B cell (primary cell): Measurements from ENCODE around the gene PIK3C3. TPM values are rescaled to one million over a fixed set of nuclear protein-coding genes. Genes with fewer than 3 reads are reported as not detected.

Source experiments
- ATAC-seq: fragments of 200-7000 bp; cut with Tn5 transposase; one replicate; pipeline ENCODE4 v1.10.0; 2021; ENCODE audit warnings: low read depth, mild to moderate bottlenecking, moderate number of reproducible peaks, moderate library complexity
- CTCF ChIA-PET: fragments of 350-600 bp; sonication (Branson Sonifier 250); formaldehyde crosslinking; loops from one replicate; lab custom pipeline; 2021; ENCODE audit warnings: antibody characterized with exemption, inconsistent platforms; lab: Charles Lee
- POLR2A ChIA-PET: fragments of 350-600 bp; sonication (Branson Sonifier 250); formaldehyde crosslinking; loops from one replicate; lab custom pipeline; 2021; ENCODE audit warnings: antibody characterized with exemption; lab: Charles Lee
- DNase-seq: peaks from one replicate; pipeline ENCODE4 v3.0.0; 2013
- H2AFZ ChIP-seq: 2 replicates; pipeline ENCODE4 v1.6.1; 2012; ENCODE audit warnings: mild to moderate bottlenecking, low read depth, low read length; ENCODE audit not compliant: insufficient read depth, poor library complexity, severe bottlenecking
- H3K27ac ChIP-seq, 2 donors: 1 replicate in 1 of 2; 2 replicates in 1 of 2; pipeline ENCODE4 v1.5.1; 2012 to 2013; ENCODE audit warnings: low read length in 2 of 2, mild to moderate bottlenecking in 2 of 2, moderate library complexity in 1 of 2
- H3K27me3 ChIP-seq, 4 experiments: fragments of 200-600 bp in 1 of 4; sonication (generic) in 1 of 4; replicated peaks in 1 of 4; 1 replicate in 2 of 4; 2 replicates in 2 of 4; pipeline versions ENCODE4 v1.6.1 to v1.7.0; 2013 to 2016; ENCODE audit warnings: low read length in 3 of 4, mild to moderate bottlenecking in 2 of 4, mixed read lengths in 1 of 4, moderate library complexity in 1 of 4; ENCODE audit not compliant: insufficient read depth in 4 of 4, control insufficient read depth in 3 of 4; ENCODE audit errors: control extremely low read depth in 1 of 4
- H3K36me3 ChIP-seq, 2 experiments: replicated peaks in 1 of 2; 1 replicate in 1 of 2; 2 replicates in 1 of 2; pipeline versions ENCODE4 v1.6.1 to v1.7.1; 2013; ENCODE audit warnings: low read length in 1 of 2; ENCODE audit not compliant: insufficient read depth in 2 of 2, control insufficient read depth in 1 of 2; ENCODE audit errors: control extremely low read depth in 1 of 2, extremely low read depth in 1 of 2
- H3K4me1 ChIP-seq, 2 donors: fragments of 200-600 bp in 1 of 2; sonication (generic) in 1 of 2; 1 replicate in 1 of 2; 2 replicates in 1 of 2; pipeline versions ENCODE4 v1.5.1 to v1.6.1; 2013 to 2017; ENCODE audit warnings: low read length in 2 of 2; ENCODE audit not compliant: control insufficient read depth in 2 of 2, insufficient read depth in 2 of 2
- H3K4me2 ChIP-seq: replicated peaks from 2 replicates; pipeline ENCODE3; 2012; ENCODE audit warnings: mild to moderate bottlenecking, low read depth, low read length; ENCODE audit not compliant: poor library complexity, severe bottlenecking
- H3K4me3 ChIP-seq, 5 experiments: fragments of 200-600 bp in 1 of 5; sonication (generic) in 1 of 5; 1 replicate in 3 of 5; 2 replicates in 2 of 5; pipeline versions ENCODE4 v1.5.1 to v1.7.0; 2011 to 2016; ENCODE audit warnings: low read length in 4 of 5, mild to moderate bottlenecking in 4 of 5, low read depth in 2 of 5, control low read depth in 1 of 5, moderate library complexity in 1 of 5; ENCODE audit not compliant: insufficient read depth in 1 of 5; ENCODE audit errors: control extremely low read depth in 1 of 5, extremely low read depth in 1 of 5
- H3K79me2 ChIP-seq: fragments of 200-600 bp; sonication (generic); one replicate; pipeline ENCODE4 v1.6.0; 2016; ENCODE audit warnings: low read length; ENCODE audit not compliant: control insufficient read depth, insufficient read depth
- H3K9ac ChIP-seq: fragments of 200-600 bp; sonication (generic); 2 replicates; pipeline ENCODE4 v1.6.1; 2017; ENCODE audit warnings: mild to moderate bottlenecking, low read length, moderate library complexity
- H3K9me3 ChIP-seq, 3 donors: one replicate each; pipeline versions ENCODE4 v1.6.1 to v1.7.1; 2013; ENCODE audit warnings: low read length in 2 of 3; ENCODE audit not compliant: control insufficient read depth in 2 of 3, insufficient read depth in 1 of 3; ENCODE audit errors: control extremely low read depth in 1 of 3
- H4K20me1 ChIP-seq: 2 replicates; pipeline ENCODE4 v1.6.0; 2012; ENCODE audit warnings: mild to moderate bottlenecking, low read length; ENCODE audit not compliant: insufficient read depth, control insufficient read depth, poor library complexity, severe bottlenecking
- H3K27ac Mint-ChIP-seq: one replicate; pipeline ENCODE4 v1.8.0; 2021; ENCODE audit warnings: mixed read lengths
- H3K27me3 Mint-ChIP-seq: one replicate; pipeline ENCODE4 v1.8.0; 2021; ENCODE audit warnings: mixed read lengths
- H3K4me1 Mint-ChIP-seq: one replicate; pipeline ENCODE4 v1.8.0; 2021; ENCODE audit warnings: mixed read lengths
- H3K4me3 Mint-ChIP-seq: one replicate; pipeline ENCODE4 v1.8.0; 2021; ENCODE audit warnings: mixed read lengths
- H3K9me3 Mint-ChIP-seq: one replicate; pipeline ENCODE4 v1.8.0; 2022; ENCODE audit warnings: mixed read lengths; ENCODE audit not compliant: insufficient read depth
- CTCF ChIP-seq: fragments of 200-600 bp; IDR thresholded peaks from one replicate; pipeline ENCODE4 v1.8.0; 2022; ENCODE audit warnings: antibody characterized with exemption, mild to moderate bottlenecking
- EZH2 ChIP-seq: IDR thresholded peaks from 2 replicates; pipeline ENCODE4 v1.6.1; 2012; ENCODE audit warnings: borderline replicate concordance, low read depth, mild to moderate bottlenecking, moderate library complexity, low read length; ENCODE audit not compliant: insufficient read depth, poor library complexity, severe bottlenecking
- WGBS: methylation state at CpG from one replicate; pipeline ENCODE4 v1.1.5; 2013; ENCODE audit warnings: missing lambda C conversion rate; ENCODE audit not compliant: insufficient coverage; 5-methylcytosine and 5-hydroxymethylcytosine counted together
- intact Hi-C: fragments of 100-400 bp; cut with micrococcal nuclease; formaldehyde crosslinking; loops from one replicate; pipeline ENCODE4 v1.10.0; 2022
- polyA plus RNA-seq: library from polyadenylated mRNA; depleted of rRNA; stranded (reverse); fragments of >200 nt; gene quantifications from 2 replicates; pipeline ENCODE4 v1.2.3, GENCODE V29; 2012
- total RNA-seq, 2 donors: library from RNA; stranded (reverse); fragments of 120-200 nt in 1 of 2; gene quantifications; 1 replicate in 1 of 2; 2 replicates in 1 of 2; pipeline versions ENCODE4 v1.2.3 to v1.2.4, GENCODE V29; 2013 to 2022

The PIK3C3 gene
- total and polyA plus RNA-seq, 2 donors (not counting 1 experiment from before 2014, with no cell fraction given): 13.3 to 87.9 TPM

- no peaks in the 10 kb centered on the region for H3K79me2 ChIP-seq
- Mint-ChIP-seq H3K27me3 (no peaks in the 10 kb centered on the region), H3K4me1 (no peaks in the 10 kb centered on the region), H3K4me3 (no peak overlapping the region), H3K27ac (no peak overlapping the region), H3K9me3 (peaks cover 6% of the 10 kb centered on the region)
- DNase-seq: no peak
- no peaks in the 10 kb centered on the region for H4K20me1 ChIP-seq
- no peaks in the 10 kb centered on the region for H3K27me3 ChIP-seq
- H3K4me1 ChIP-seq: no peaks in the 10 kb centered on the region
- no peak overlapping the region for H3K27ac ChIP-seq
- WGBS: 100% methylated on average over 1 of the region's 4 CpGs
- H2AFZ ChIP-seq: no peak overlapping the region
- no peak for ATAC-seq
- ChIA-PET CTCF (no interaction called here), POLR2A (no interaction called here)
- peaks cover 6 to 7% of the 10 kb centered on the region in 2 experiments for H3K36me3 ChIP-seq
- intact Hi-C loops: no loop called here
- no peak for TF ChIP-seq CTCF
- TF ChIP-seq EZH2: no peak
- H3K4me3 ChIP-seq: no peak overlapping the region
- H3K9ac ChIP-seq: no peak overlapping the region
- H3K9me3 ChIP-seq: peaks cover 0 to 12% (median 5%) of the 10 kb centered on the region in 3 donors
- H3K4me2 ChIP-seq: no peak overlapping the region
These were observed 132.8 kb downstream of the PIK3C3 start for GRCh38 chr18:42087876-42088275.

GRCh38 chr18:42092848-42093247 is 137.8 kb downstream of the PIK3C3 start:
- Histone ChIP-seq H2AFZ (no peak overlapping the region), H3K27ac (no peak overlapping the region), H3K4me2 (no peak overlapping the region), H3K36me3 (no peaks in the 10 kb centered on the region), H3K9ac (no peak overlapping the region), H3K27me3 (no peaks in the 10 kb centered on the region), H3K9me3 (peaks cover 0 to 4% (median 0%) of the 10 kb centered on the region in 3 donors), H4K20me1 (no peaks in the 10 kb centered on the region), H3K4me3 (no peak overlapping the region), H3K79me2 (no peaks in the 10 kb centered on the region), H3K4me1 (no peaks in the 10 kb centered on the region)
- Mint-ChIP-seq H3K9me3 (no peaks in the 10 kb centered on the region), H3K27me3 (no peaks in the 10 kb centered on the region), H3K4me1 (no peaks in the 10 kb centered on the region), H3K4me3 (no peak overlapping the region), H3K27ac (no peak overlapping the region)
- DNase-seq (no peak), ATAC-seq (no peak)
- TF ChIP-seq EZH2: no peak
- ChIA-PET CTCF (interaction anchor here (1.2 kb wide), 1 partner anchor 21 kb away, joined by 3 read pairs; no protein-coding TSS in a partner anchor), POLR2A (no interaction called here)
- no CpG with 5 or more reads among the region's 1 CpG for WGBS
- intact Hi-C loops: no loop called here
